HCT116 (cell line): Measurements from ENCODE around the gene NOTCH1.

ENCODE experiments used
- EZH2 ChIP-seq: fragments of 200-600 bp; sonication (generic); IDR thresholded peaks from 2 replicates; pipeline ENCODE4 v1.6.1; 2017; ENCODE audit warnings: antibody characterized with exemption, mixed run types
- EZH2phosphoT487 ChIP-seq: fragments of 200-600 bp; IDR thresholded peaks from 2 replicates; pipeline ENCODE4 v1.6.1; 2018; ENCODE audit warnings: antibody characterized with exemption, borderline replicate concordance
- FOSL1 ChIP-seq: IDR thresholded peaks from 2 replicates; pipeline ENCODE4 v1.6.1; 2012; ENCODE audit warnings: low read depth
- JUND ChIP-seq: IDR thresholded peaks from 2 replicates; pipeline ENCODE4 v1.6.1; 2012
- POLR2A ChIP-seq: IDR thresholded peaks from 2 replicates; pipeline ENCODE4 v1.7.0; 2011; ENCODE audit warnings: borderline replicate concordance; ENCODE audit not compliant: insufficient read depth, insufficient read length; ENCODE audit errors: extremely low read depth
- POLR2AphosphoS5 ChIP-seq: IDR thresholded peaks from 2 replicates; pipeline ENCODE4 v1.6.1; 2011; ENCODE audit warnings: mild to moderate bottlenecking, low read depth, low read length, moderate library complexity
- REST ChIP-seq: IDR thresholded peaks from 2 replicates; pipeline ENCODE4 v1.6.1; 2012; ENCODE audit warnings: low read depth
- SIN3A ChIP-seq: IDR thresholded peaks from 2 replicates; pipeline ENCODE4 v1.6.1; 2012; ENCODE audit warnings: low read depth
- TCF7L2 ChIP-seq: IDR thresholded peaks from 2 replicates; pipeline ENCODE4 v1.7.0; 2011; ENCODE audit warnings: borderline replicate concordance, inconsistent platforms; ENCODE audit not compliant: insufficient read depth, insufficient read length; ENCODE audit errors: extremely low read depth
- YY1 ChIP-seq: IDR thresholded peaks from 2 replicates; pipeline ENCODE4 v1.6.1; 2011; ENCODE audit warnings: low read length, low read depth, moderate library complexity, mild to moderate bottlenecking; ENCODE audit not compliant: insufficient replicate concordance; ENCODE audit errors: extremely low read depth
- TF ChIP-seq, protein P1 (sequence below), 3 experiments: fragments of 200-600 bp in 1 of 3; sonication (generic) in 1 of 3; IDR thresholded peaks in 2 of 3; conservative IDR thresholded peaks in 1 of 3; 2 replicates each; pipeline ENCODE4 v1.5.1; 2012 to 2017; ENCODE audit warnings: low read depth in 2 of 3, low read length in 2 of 3, antibody characterized with exemption in 1 of 3, borderline replicate concordance in 1 of 3, control low read depth in 1 of 3, mild to moderate bottlenecking in 1 of 3, mixed read lengths in 1 of 3, mixed run types in 1 of 3, moderate library complexity in 1 of 3; ENCODE audit not compliant: insufficient read depth in 1 of 3

DNA sequence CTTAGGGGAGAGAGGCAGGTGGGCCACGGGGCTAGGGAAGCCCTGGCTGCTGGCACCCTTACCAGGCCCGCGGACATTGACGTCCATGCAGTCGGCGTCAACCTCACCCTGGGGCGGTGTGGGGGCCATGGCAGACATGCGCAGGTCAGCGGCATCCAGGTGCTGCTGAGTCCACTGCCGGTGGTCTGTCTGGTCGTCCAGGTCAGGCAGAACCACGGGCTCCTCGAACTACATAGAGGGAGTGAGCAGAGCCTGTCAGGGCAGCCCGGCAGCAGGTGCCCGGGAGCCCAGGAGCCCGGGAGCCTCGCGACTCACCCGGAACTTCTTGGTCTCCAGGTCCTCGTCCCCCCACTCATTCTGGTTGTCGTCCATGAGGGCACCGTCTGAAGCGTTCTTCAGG is 44.2 kb downstream of the NOTCH1 start:
- TF ChIP-seq POLR2A (no peak), EZH2phosphoT487 (no peak), YY1 (no peak), EZH2 (no peak), POLR2AphosphoS5 (no peak), TCF7L2 (no peak), FOSL1 (no peak), JUND (no peak), REST (no peak), SIN3A (no peak)
- TF ChIP-seq, protein P1, sequence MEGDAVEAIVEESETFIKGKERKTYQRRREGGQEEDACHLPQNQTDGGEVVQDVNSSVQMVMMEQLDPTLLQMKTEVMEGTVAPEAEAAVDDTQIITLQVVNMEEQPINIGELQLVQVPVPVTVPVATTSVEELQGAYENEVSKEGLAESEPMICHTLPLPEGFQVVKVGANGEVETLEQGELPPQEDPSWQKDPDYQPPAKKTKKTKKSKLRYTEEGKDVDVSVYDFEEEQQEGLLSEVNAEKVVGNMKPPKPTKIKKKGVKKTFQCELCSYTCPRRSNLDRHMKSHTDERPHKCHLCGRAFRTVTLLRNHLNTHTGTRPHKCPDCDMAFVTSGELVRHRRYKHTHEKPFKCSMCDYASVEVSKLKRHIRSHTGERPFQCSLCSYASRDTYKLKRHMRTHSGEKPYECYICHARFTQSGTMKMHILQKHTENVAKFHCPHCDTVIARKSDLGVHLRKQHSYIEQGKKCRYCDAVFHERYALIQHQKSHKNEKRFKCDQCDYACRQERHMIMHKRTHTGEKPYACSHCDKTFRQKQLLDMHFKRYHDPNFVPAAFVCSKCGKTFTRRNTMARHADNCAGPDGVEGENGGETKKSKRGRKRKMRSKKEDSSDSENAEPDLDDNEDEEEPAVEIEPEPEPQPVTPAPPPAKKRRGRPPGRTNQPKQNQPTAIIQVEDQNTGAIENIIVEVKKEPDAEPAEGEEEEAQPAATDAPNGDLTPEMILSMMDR (IDR thresholded peaks at IDR 0.05 in 2 of 3, conservative IDR thresholded peaks at IDR 0.05 in 1 of 3; ENCODE audit: borderline replicate concordance in 1 of 3, insufficient read depth in 1 of 3, low read depth in 2 of 3, low read length in 2 of 3) = no peak
